ENCODE results near the gene AMPD3.

AMPD3 gene

DNA sequence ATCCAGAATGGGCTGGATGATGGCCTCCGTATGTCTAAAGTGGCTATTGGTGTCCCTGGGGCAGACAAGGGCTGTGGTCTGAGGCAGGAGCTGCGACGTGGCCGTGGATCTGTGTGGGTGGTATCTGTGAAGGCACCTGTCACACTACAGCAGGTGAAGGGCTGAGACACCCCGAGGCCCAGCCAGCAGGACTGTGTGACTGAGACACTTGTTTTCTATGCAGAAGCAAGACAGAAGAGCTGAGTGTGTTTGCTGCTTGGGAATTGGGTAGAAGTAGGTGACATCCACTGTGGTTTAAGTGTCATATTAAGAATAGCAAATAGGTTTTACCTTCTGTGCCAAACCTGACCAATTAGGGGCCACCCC, 35.0 kb downstream of the AMPD3 start:
- TF ChIP-seq CTCF (conservative IDR thresholded peaks at IDR 0.05): no peak
- no peak overlapping the region for H3K27ac ChIP-seq

- H3K27ac ChIP-seq: no peak overlapping the region
- TF ChIP-seq CTCF (conservative IDR thresholded peaks at IDR 0.05): no peak
These were observed 35.6 kb downstream of the AMPD3 start for GRCh38 chr11:10490398-10491241.

DNA sequence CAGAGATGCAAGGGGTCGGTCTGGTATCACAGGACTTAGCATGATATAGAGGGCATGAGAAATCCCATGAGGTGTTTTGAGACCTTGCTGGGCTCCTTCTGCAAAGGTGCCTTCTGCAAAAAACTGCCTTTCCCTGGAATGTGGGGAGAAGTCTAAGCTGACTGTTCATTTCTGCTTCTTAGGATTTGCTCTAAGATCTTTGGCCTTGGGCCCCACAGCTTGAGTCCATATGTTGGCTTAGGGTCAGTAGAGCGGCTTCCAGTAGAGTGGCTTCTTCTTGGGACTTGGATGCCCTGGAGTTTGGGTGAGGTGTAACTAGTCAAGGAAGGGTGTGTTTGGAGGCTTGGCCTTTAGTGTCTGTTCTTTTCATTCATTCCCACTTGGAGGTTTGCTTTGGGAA, 37.0 kb downstream of the AMPD3 start:
- TF ChIP-seq CTCF (conservative IDR thresholded peaks at IDR 0.05): no peak
- no peak overlapping the region for H3K27ac ChIP-seq

DNA sequence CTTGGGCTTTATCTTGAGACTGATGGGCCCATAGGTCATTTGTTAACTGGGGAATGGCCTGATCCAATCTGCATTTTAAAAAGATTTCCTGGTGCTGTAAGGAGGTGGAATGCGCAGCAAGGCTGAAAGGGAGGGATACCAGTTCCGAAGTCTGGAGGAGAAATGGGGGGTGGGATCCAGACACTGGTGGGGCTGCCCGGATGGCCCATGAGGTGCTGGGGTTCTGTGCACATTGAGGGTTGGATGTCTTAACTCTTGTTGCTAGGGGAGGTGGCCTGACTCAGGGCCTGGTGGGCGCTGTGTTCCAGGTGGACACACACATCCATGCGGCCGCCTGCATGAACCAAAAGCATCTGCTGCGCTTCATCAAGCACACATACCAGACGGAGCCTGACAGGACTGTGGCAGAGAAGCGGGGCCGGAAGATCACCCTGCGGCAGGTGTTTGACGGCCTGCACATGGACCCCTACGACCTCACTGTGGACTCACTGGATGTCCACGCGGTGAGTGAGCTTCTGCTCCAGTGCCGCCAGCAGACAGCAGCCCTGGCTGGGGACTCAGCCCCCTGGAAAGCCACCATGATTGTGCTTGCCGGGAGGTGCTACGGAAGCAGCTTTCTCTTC, 38.1 kb downstream of the AMPD3 start:
- H3K27ac ChIP-seq: no peak overlapping the region
- no peak for TF ChIP-seq CTCF (conservative IDR thresholded peaks at IDR 0.05)

- H3K27ac ChIP-seq: no peak overlapping the region
- TF ChIP-seq CTCF (conservative IDR thresholded peaks at IDR 0.05): no peak
These were observed 39.8 kb downstream of the AMPD3 start for GRCh38 chr11:10494636-10495463.

DNA sequence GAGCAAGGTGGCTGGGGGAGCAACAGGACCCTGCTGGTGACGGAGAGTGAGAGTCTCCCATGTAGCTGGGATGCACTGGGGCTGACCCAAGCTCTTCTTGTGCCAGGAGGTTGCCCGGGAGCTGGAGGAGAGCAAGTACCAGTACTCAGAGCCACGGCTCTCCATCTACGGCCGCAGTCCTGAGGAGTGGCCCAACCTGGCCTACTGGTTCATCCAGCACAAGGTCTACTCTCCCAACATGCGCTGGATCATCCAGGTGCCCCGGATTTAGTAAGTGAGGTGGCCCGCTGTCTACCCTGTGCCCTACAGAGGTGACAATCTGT, 40.4 kb downstream of the AMPD3 start:
- no peak for TF ChIP-seq CTCF (conservative IDR thresholded peaks at IDR 0.05)

GRCh38 chr11:10496296-10496936, 41.4 kb downstream of the AMPD3 start:
- no peak overlapping the region for H3K27ac ChIP-seq
- TF ChIP-seq CTCF (conservative IDR thresholded peaks at IDR 0.05): no peak

More for the DNA sequence above, 40.4 kb downstream of the AMPD3 start:
- H3K27ac ChIP-seq: no peak overlapping the region
